ENCODE data around the gene SEC24B.

DNA sequence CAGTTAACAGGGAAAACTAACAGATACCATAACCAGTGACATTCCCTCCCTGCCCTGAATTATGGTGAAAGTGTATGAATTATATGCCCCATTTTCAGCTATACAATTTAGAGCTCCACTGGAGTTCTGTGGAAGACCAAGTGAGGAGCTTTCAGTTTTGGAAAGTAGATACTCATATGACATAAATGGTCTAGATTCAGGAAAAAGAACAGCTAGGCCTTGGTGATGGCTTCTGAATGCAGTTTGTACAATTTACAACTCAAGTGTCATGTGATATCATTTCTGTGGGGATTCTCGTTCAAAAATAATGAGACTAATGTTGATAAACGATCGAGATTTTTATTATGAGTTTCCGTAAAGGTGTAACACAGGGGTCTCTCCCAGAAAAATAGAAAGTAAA, 8.2 kb upstream of the SEC24B start:
- TF ChIP-seq, protein P1, sequence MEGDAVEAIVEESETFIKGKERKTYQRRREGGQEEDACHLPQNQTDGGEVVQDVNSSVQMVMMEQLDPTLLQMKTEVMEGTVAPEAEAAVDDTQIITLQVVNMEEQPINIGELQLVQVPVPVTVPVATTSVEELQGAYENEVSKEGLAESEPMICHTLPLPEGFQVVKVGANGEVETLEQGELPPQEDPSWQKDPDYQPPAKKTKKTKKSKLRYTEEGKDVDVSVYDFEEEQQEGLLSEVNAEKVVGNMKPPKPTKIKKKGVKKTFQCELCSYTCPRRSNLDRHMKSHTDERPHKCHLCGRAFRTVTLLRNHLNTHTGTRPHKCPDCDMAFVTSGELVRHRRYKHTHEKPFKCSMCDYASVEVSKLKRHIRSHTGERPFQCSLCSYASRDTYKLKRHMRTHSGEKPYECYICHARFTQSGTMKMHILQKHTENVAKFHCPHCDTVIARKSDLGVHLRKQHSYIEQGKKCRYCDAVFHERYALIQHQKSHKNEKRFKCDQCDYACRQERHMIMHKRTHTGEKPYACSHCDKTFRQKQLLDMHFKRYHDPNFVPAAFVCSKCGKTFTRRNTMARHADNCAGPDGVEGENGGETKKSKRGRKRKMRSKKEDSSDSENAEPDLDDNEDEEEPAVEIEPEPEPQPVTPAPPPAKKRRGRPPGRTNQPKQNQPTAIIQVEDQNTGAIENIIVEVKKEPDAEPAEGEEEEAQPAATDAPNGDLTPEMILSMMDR (IDR thresholded peaks at IDR 0.05; ENCODE audit: borderline replicate concordance, extremely low read depth, low read length, poor library complexity, severe bottlenecking), result no peak
- no peak for TF ChIP-seq EZH2 (IDR thresholded peaks at IDR 0.05; ENCODE audit: borderline replicate concordance, low read depth, low read length, severe bottlenecking)

Measured in DND-41 (cell line).